Activated gamma-delta T cell treated with Interleukin-2 at 50 U/mL for 16 hours (primary cell): ENCODE data around the gene MTX2.

ENCODE experiments used
- DNase-seq: peaks from one replicate; pipeline ENCODE4 v3.0.0-alpha.2; 2020

Gene MTX2

GRCh38 chr2:176383100-176383499 is 113.9 kb downstream of the MTX2 start:
- DNase-seq = no peak

- DNase-seq = no peak
Measured at GRCh38 chr2:176383836-176384442, 114.7 kb downstream of the MTX2 start.

- no peak for DNase-seq
Measured at GRCh38 chr2:176385219-176385759, 116.0 kb downstream of the MTX2 start.

- no peak for DNase-seq
Measured at GRCh38 chr2:176385838-176386237, 116.6 kb downstream of the MTX2 start.
